Measurements from ENCODE around the gene FOXP4. TPM values are rescaled to one million over a fixed set of nuclear protein-coding genes. Genes with fewer than 3 reads are reported as not detected.
A peak's percentile ranks its signal among the peaks of the same experiment; 100 is the strongest.

Gene FOXP4, protein sequence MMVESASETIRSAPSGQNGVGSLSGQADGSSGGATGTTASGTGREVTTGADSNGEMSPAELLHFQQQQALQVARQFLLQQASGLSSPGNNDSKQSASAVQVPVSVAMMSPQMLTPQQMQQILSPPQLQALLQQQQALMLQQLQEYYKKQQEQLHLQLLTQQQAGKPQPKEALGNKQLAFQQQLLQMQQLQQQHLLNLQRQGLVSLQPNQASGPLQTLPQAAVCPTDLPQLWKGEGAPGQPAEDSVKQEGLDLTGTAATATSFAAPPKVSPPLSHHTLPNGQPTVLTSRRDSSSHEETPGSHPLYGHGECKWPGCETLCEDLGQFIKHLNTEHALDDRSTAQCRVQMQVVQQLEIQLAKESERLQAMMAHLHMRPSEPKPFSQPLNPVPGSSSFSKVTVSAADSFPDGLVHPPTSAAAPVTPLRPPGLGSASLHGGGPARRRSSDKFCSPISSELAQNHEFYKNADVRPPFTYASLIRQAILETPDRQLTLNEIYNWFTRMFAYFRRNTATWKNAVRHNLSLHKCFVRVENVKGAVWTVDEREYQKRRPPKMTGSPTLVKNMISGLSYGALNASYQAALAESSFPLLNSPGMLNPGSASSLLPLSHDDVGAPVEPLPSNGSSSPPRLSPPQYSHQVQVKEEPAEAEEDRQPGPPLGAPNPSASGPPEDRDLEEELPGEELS
- total RNA-seq (2021) (26.0 and 29.4 TPM in 2 replicates), Bru-seq, nascent RNA (percentile 58 among the genes with signal in this experiment), BruChase-seq, experiment 1, labeled RNA remaining after a 2-hour chase (percentile 59 among the genes with signal in this experiment), BruChase-seq, experiment 2, labeled RNA remaining after a 6-hour chase (percentile 68 among the genes with signal in this experiment)
- long read RNA-seq, full-length matches to known transcripts = 11 of 25 reads
- long read RNA-seq, partial matches to known transcripts = 10 of 25 reads
- long read RNA-seq, other reads (novel, unspliced or antisense) = 4 of 25 reads

DNA sequence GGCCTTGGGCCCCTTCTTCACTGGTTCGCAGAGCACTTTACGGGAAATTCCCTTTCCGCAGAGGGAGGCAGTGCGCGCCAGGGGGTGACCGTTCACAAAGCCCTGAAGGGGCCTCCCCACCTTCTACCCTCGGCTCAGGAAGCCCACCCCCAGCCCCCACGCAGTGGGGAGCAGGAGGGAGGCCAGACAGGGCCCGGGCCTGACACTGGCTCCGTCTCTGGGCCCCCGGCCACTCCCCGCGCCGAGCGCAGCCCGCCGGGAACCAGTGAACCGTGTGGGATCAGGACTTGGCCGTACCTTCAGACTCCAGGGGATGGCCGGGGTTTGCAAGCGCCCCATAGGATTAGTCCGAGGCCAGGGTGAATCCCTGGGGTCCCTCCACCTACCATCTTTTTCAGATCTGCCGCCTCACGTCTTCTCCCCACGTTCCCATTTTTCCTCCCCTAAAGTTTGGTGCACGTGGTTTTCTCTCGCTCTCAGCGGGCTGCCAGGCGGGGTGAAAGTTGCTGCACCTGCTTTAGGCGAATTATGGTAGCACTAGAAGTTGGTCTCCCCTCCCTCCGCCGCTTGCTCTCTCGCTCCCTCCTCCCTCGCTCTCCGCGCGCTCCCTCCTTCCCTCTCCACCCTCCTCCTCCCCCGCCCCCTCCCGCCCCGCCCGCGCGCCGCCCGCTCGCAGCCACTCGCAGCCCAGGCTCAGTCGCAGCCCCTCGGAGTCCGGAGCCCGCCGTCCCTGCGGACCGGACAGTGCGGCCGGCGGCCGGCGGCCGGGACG, at the start of gene FOXP4:
Gene FOXP4 (plus strand): TSS at position 679 of the 772 bp plus-strand sequence. CDS start 19,380 bp downstream, outside the sequence.
- TF ChIP-seq EZH2 (IDR thresholded peaks at IDR 0.05; ENCODE audit: low read depth) = no peak
- TF ChIP-seq, protein P1, sequence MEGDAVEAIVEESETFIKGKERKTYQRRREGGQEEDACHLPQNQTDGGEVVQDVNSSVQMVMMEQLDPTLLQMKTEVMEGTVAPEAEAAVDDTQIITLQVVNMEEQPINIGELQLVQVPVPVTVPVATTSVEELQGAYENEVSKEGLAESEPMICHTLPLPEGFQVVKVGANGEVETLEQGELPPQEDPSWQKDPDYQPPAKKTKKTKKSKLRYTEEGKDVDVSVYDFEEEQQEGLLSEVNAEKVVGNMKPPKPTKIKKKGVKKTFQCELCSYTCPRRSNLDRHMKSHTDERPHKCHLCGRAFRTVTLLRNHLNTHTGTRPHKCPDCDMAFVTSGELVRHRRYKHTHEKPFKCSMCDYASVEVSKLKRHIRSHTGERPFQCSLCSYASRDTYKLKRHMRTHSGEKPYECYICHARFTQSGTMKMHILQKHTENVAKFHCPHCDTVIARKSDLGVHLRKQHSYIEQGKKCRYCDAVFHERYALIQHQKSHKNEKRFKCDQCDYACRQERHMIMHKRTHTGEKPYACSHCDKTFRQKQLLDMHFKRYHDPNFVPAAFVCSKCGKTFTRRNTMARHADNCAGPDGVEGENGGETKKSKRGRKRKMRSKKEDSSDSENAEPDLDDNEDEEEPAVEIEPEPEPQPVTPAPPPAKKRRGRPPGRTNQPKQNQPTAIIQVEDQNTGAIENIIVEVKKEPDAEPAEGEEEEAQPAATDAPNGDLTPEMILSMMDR (conservative IDR thresholded peaks at IDR 0.05) = no peak
- ChIA-PET POLR2A (ENCODE audit: unreplicated experiment) (interaction anchor here (0.6 kb wide), 1 partner anchor 81 kb away, joined by 3 read pairs; no protein-coding TSS in a partner anchor), CTCF (no interaction called here)
- Histone ChIP-seq H3K27me3 (ENCODE audit: insufficient read depth, low read depth) (no peaks in the 10 kb centered on the region), H3F3A (ENCODE audit: insufficient read depth, low read depth) (no peaks in the 10 kb centered on the region), H3K79me2 (ENCODE audit: low read depth) (peaks cover 34% of the 10 kb centered on the region), H2AFZ (peak within 1 kb of the TSS; percentile 94), H3K27ac (no peak within 1 kb of the TSS), H3K4me1 (replicated peaks; ENCODE audit: insufficient read depth) (no peaks in the 10 kb centered on the region), H3K4me3 (peak within 1 kb of the TSS; percentile 80), H3K9me3 (ENCODE audit: insufficient read depth, low read depth) (no peaks in the 10 kb centered on the region), H3K4me2 (peak within 1 kb of the TSS; percentile 96), H3K36me3 (ENCODE audit: low read depth) (no peaks in the 10 kb centered on the region), H3K9me2 (ENCODE audit: insufficient read depth) (no peaks in the 10 kb centered on the region), H4K20me1 (ENCODE audit: insufficient read depth) (peaks cover 14% of the 10 kb centered on the region)
- intact Hi-C loops (cut with micrococcal nuclease; ENCODE audit: unreplicated experiment) = loop anchor here (2.0 to 5.0 kb wide), 2 partner anchors 36 to 75 kb away; no protein-coding TSS in a partner anchor
- DNase-seq = peak; percentile 74 to 84
- TSS peak; percentile 39 for BruUV-seq (replicated peaks)

DNA sequence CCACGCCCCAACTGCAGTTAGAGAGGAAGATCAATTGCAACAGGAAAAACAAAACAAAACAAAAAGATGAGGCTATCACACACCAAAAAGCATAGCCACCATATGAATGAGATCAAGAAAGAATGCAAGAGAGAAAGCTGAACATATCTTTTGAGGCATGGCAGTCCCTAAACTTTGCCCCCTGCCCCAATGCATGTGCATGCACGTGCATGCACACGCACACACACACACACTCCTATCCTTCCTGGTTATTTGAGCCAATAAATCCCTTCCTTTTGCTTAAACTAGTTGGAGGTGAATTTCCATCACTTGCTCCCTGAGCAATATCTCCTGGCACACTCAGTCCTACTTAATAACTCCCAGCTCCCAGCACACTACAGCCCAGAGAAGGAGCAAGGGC, 48.6 kb upstream of the FOXP4 start:
- Histone ChIP-seq H3K4me3 (no peak overlapping the region), H2AFZ (no peak overlapping the region), H3K4me1 (replicated peaks; ENCODE audit: insufficient read depth) (no peaks in the 10 kb centered on the region), H3K27me3 (ENCODE audit: insufficient read depth, low read depth) (peaks cover 14% of the 10 kb centered on the region; the same call in 1 of the 2 replicates), H3K9me3 (ENCODE audit: insufficient read depth, low read depth) (no peaks in the 10 kb centered on the region), H3K9me2 (ENCODE audit: insufficient read depth) (no peaks in the 10 kb centered on the region), H4K20me1 (ENCODE audit: insufficient read depth) (no peaks in the 10 kb centered on the region), H3K4me2 (no peak overlapping the region), H3F3A (ENCODE audit: insufficient read depth, low read depth) (no peaks in the 10 kb centered on the region), H3K27ac (no peak overlapping the region), H3K79me2 (ENCODE audit: low read depth) (no peaks in the 10 kb centered on the region), H3K36me3 (ENCODE audit: low read depth) (no peaks in the 10 kb centered on the region)
- ChIA-PET CTCF (interaction anchor here (0.6 kb wide), 1 partner anchor 46 kb away, joined by 3 read pairs; no protein-coding TSS in a partner anchor), POLR2A (ENCODE audit: unreplicated experiment) (no interaction called here)
- DNase-seq = no peak
- BruUV-seq (replicated peaks) = no TSS peak
- TF ChIP-seq, protein P1 (conservative IDR thresholded peaks at IDR 0.05) = no peak
- no peak for TF ChIP-seq EZH2 (IDR thresholded peaks at IDR 0.05; ENCODE audit: low read depth)
- intact Hi-C loops (cut with micrococcal nuclease; ENCODE audit: unreplicated experiment) = no loop called here
